Psoas muscle (tissue), 8 donors: ENCODE data around the gene CMTM8. TPM values are rescaled to one million over a fixed set of nuclear protein-coding genes. Genes with fewer than 3 reads are reported as not detected.

Source experiments
- ATAC-seq, 4 donors: fragments of 200-7000 bp; cut with Tn5 transposase; one replicate each; pipeline ENCODE4 v1.9.1; 2020; ENCODE audit warnings: moderate library complexity in 3 of 4, mild to moderate bottlenecking in 2 of 4
- DNase-seq, 2 donors: peaks; one replicate each; pipeline ENCODE4 v3.0.0-alpha.2; 2020
- H3K27ac ChIP-seq: fragments of 200-600 bp; one replicate; pipeline ENCODE4 v1.8.0; 2022
- H3K27me3 ChIP-seq, 3 donors: fragments of 200-600 bp in 1 of 3; one replicate each; pipeline versions ENCODE4 v1.6.1 to v1.8.0; 2013 to 2022; ENCODE audit warnings: low read length in 2 of 3, mild to moderate bottlenecking in 2 of 3, moderate library complexity in 1 of 3; ENCODE audit not compliant: insufficient read depth in 3 of 3
- H3K36me3 ChIP-seq, 2 donors: fragments of 200-600 bp in 1 of 2; one replicate each; pipeline versions ENCODE4 v1.6.1 to v1.8.0; 2013 to 2022; ENCODE audit warnings: low read depth in 1 of 2, mild to moderate bottlenecking in 1 of 2, moderate library complexity in 1 of 2; ENCODE audit not compliant: insufficient read depth in 1 of 2
- H3K4me1 ChIP-seq: fragments of 200-600 bp; one replicate; pipeline ENCODE4 v1.8.0; 2022
- H3K4me3 ChIP-seq: fragments of 200-600 bp; one replicate; pipeline ENCODE4 v1.8.0; 2022; ENCODE audit warnings: mild to moderate bottlenecking
- H3K9me3 ChIP-seq: fragments of 200-600 bp; one replicate; pipeline ENCODE4 v1.8.0; 2022
- WGBS, 3 donors: extraction: QIAGEN DNeasy Blood & Tissue Kit; methylation state at CpG; one replicate each; pipeline versions ENCODE4 v1.1.6 to v1.1.7; 2013; 5-methylcytosine and 5-hydroxymethylcytosine counted together
- intact Hi-C, 2 donors: fragments of 100-400 bp; cut with DNase I; formaldehyde crosslinking; loops; one replicate each; pipeline versions ENCODE4 v1.11.0 to v1.14.2; 2022
- polyA plus RNA-seq, 3 donors: library from polyadenylated mRNA; stranded (reverse); fragments of 200-250 nt; gene quantifications; one replicate each; pipeline ENCODE4 v1.2.3, GENCODE V29; 2013
- total RNA-seq, 4 donors: library from RNA; stranded (reverse); fragmentation: NEBNext Ultra II Directional in 2 of 4; extraction: Animal tissue kit (Norgen Biotek cat#: 25700) in 2 of 4; gene quantifications; one replicate each; pipeline versions ENCODE4 v1.2.1 to v1.2.4, GENCODE V29; 2021 to 2023
- TF ChIP-seq, protein P1 (sequence below): fragments of 200-600 bp; IDR thresholded peaks from one replicate; pipeline ENCODE4 v1.8.0; 2022; ENCODE audit warnings: antibody characterized with exemption
- donor health status: healthy with polysubstance abuse.
- donor health status: DM: no; HTN: no; CAD: no; lungs with moderate emphysema.
- donor health status: Bipolar disorder and iron deficiency.
- donor health status: healthy.
- donor health status: DM: yes; HTN: yes; CAD: no.
- donor health status: DM: no; HTN: no; CAD: no.
- donor health status: DM: no; HTN: no; CAD: no.
- donor health status: DM: yes; HTN: yes; CAD: no.

Gene CMTM8
- total and polyA plus RNA-seq, 7 donors: 0.97 to 4.2 (median 2.0) TPM

DNA sequence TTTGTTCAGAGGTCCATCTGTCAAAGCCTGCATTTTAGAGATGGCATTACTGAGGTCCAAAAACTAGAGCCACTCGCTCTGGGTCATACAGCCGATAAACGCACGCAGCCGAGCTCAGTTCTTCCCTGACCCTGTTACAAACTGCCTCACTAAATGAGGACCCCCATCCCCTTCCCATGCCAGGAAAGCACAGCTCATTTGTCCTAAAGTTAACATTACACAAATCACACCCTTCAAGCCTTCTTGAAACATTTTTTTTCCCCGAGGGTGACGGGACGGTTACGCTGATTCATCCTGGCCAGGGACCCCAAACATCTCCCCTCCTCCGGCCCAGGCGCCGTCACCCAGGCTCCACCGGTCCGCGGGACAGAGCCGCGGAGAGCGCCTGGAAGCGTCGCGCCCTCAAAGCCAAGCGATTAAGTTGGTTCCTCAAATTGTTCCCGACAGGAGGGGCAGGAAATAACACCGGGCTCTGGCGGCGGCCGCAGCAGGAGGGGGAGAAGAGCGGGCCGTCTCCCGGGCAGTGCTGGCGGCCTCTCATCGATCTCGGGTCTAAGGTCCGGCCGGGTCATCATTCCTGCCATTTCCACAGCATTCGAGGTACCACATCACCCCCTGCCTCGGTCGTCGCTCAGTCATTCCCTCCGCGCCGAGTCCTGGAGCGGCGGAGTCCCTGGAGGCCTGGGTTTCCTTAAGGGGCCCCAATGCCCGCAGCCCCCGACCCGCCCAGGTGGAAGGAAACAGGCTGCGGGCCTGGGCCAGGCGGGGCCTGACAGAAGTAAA, 619 bp upstream of the CMTM8 start:
- intact Hi-C loops: no loop called here
- no peaks in the 10 kb centered on the region for H3K4me1 ChIP-seq
- peaks cover 8% of the 10 kb centered on the region for H3K9me3 ChIP-seq
- H3K27ac ChIP-seq: peak overlapping the region; percentile 61
- peak; percentile 33 to 69 (median 46) for ATAC-seq
- WGBS, 3 donors: 4 to 7% (median 5%) methylated on average over 39 to 49 of the region's 49 CpGs
- TF ChIP-seq, protein P1, sequence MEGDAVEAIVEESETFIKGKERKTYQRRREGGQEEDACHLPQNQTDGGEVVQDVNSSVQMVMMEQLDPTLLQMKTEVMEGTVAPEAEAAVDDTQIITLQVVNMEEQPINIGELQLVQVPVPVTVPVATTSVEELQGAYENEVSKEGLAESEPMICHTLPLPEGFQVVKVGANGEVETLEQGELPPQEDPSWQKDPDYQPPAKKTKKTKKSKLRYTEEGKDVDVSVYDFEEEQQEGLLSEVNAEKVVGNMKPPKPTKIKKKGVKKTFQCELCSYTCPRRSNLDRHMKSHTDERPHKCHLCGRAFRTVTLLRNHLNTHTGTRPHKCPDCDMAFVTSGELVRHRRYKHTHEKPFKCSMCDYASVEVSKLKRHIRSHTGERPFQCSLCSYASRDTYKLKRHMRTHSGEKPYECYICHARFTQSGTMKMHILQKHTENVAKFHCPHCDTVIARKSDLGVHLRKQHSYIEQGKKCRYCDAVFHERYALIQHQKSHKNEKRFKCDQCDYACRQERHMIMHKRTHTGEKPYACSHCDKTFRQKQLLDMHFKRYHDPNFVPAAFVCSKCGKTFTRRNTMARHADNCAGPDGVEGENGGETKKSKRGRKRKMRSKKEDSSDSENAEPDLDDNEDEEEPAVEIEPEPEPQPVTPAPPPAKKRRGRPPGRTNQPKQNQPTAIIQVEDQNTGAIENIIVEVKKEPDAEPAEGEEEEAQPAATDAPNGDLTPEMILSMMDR: no peak
- no peaks in the 10 kb centered on the region for H3K36me3 ChIP-seq
- peaks cover 0 to 42% (median 3%) of the 10 kb centered on the region in 3 donors for H3K27me3 ChIP-seq
- peak overlapping the region; percentile 69 for H3K4me3 ChIP-seq
- peak; percentile 46 to 66 for DNase-seq

DNA sequence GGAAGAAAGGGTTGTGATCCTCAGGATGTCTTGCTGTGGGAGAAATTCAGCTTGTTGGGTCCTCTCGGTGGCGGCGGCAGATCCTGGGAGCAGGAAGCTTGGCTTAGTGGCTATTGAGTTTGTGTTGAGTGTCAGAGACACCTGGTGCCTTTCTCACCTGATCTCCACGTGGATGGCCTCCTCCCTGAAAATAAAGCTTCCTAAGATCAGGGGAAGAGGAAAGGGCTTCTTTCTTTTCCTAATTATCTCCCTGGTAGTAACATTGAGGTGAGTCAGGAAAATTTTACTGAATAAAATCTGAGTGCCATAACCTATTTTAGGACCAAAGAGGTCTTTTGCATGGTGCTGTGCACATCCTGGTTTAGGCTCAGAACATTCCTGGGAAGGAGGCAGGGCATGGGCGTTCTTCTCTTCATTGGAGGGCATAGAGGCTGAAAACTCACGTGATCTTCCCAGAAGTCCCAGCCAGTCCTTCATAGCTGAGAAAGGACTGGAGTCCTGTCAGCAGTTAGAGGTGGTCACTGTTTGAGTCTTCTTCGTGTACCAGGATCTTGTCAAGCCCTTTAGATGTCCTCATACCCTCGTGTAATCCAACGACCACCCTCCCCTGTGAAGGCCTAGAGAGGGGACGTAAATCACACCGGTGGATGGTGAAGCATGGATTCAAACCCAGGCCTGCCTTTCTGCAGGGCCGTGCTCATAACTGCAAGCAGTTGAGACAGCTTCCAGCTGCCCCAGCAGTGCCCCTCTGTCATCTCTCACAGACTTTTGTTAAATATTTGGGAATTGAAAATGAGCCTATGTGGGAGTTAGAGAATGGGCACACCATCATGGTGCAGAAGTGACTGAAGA, 1.1 kb downstream of the CMTM8 start:
- intact Hi-C loops: no loop called here
- DNase-seq (no peak), ATAC-seq (peak in 2 of 4 donors; percentile 29 to 61)
- Histone ChIP-seq H3K4me1 (no peaks in the 10 kb centered on the region), H3K27ac (no peak overlapping the region), H3K36me3 (no peaks in the 10 kb centered on the region), H3K4me3 (peak overlapping the region; percentile 69), H3K27me3 (peaks cover 0 to 42% (median 3%) of the 10 kb centered on the region in 3 donors), H3K9me3 (peaks cover 8% of the 10 kb centered on the region)
- TF ChIP-seq, protein P1: no peak
- 39 to 44% (median 43%) methylated on average over 12 of the region's 12 CpGs for WGBS, 3 donors

DNA sequence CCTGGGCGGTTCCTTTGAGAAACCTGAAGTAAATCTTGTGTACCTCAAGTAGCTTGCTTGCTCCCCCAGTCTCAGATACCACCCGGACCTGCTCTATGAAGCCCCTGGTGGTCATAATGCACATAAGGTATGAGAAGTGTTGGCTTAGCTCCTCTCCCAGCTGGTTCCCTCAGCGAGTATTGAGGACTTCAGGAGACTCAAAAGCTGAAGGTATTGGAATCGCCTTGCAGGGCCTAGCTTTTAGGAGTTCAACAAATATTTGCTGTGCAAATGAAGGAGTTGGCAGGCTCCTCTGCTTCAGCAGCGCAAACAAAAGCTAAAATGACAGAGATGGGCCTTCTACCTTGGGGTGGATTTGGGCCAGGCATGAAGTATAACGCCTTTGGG, 1.7 kb downstream of the CMTM8 start:
- WGBS, 3 donors: 72 to 73% (median 73%) methylated on average over 6 of the region's 6 CpGs
- H3K27ac ChIP-seq: no peak overlapping the region
- TF ChIP-seq, protein P1: peak; percentile 30
- DNase-seq (no peak), ATAC-seq (no peak)
- intact Hi-C loops: no loop called here
- peaks cover 8% of the 10 kb centered on the region for H3K9me3 ChIP-seq
- H3K4me3 ChIP-seq: peak overlapping the region; percentile 69
- H3K4me1 ChIP-seq: no peaks in the 10 kb centered on the region
- H3K36me3 ChIP-seq: no peaks in the 10 kb centered on the region
- H3K27me3 ChIP-seq: peaks cover 0 to 42% (median 3%) of the 10 kb centered on the region in 3 donors

DNA sequence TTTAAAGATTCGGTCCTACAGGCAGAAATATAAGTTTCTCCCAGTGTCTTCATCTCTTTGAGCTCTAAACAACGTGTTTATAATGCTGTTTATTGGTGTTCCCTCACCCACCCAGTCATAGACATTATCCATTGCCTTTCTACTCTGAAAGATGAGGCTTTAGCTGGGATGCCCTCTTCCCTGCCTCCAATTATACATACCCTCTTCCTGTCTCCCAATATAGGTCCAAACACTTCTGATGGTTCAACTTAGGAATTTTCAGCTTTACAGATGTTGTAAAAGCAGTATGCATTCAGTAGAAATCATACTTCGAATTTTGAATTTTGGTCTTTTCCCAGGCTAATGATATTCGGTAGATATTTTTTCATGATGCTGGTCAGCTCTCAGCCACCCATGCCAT, 2.6 kb downstream of the CMTM8 start:
- Histone ChIP-seq H3K4me3 (no peak overlapping the region), H3K9me3 (peaks cover 7% of the 10 kb centered on the region), H3K4me1 (no peaks in the 10 kb centered on the region), H3K36me3 (no peaks in the 10 kb centered on the region), H3K27ac (no peak overlapping the region), H3K27me3 (peaks cover 0 to 42% (median 3%) of the 10 kb centered on the region in 3 donors)
- ATAC-seq: no peak
- 93% methylated on average over 4 of the region's 4 CpGs for WGBS, 3 donors
- intact Hi-C loops: no loop called here
- TF ChIP-seq, protein P1: no peak
- DNase-seq: no peak
